COLO668 (cell line): Measurements from ENCODE around the gene UXS1.

Experiments
- DNase-seq: peaks from one replicate; lab custom pipeline; 2025; ENCODE audit not compliant: unreplicated experiment; lab: John Stamatoyannopoulos, UW

UXS1 gene

DNA sequence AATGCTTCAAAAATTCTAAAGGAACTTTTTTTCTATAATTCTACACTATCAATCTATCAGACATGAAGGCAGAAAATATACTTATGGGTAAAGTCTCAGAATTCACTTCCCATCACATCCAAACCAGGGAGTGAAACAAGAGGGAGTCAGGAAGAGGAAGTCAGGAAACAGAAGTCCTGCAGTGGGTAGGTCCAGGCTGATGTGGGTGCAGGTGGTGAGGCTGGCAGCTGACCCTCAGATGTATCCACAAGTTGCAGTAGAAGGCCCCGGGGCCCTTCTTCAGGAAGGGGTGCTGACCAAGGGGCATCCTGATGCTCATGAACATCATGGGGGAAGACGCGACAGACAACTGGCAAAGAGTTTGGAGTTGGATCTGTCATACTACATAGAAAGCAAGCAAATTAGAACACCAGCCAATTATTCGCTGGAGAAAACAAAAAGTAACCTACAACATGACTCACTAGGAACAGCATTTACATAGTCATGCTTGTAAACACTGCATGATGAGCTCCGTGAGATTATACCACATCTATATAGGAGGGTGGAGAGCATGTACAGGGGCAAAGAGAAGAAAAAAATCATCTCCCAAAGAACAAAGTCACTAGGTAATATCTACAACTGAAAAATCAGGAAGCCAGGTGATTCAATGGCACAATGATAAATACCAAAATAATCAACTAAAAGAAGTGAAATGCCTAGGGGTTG lies 4.2 kb downstream of the UXS1 start:
- no peak for DNase-seq

DNA sequence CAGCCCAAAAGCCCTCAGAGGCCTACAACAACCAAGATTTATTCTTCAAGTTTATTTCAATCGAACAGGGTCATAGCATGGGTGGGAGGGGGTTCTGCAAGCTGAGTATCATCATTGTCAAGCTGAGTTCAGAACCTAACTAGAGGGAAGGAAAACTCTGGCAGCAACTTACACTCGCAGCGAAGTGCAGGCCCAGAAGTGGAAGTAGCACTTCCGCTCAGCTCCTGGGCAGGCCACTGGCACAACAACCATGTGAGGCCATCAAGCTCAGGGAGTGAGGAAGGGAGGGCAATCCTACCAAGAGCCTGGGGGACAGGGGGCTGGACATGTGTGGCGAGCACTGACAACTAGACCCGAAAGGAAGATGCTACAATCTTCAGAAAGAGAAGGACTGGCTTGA lies 4.8 kb downstream of the UXS1 start:
- no peak for DNase-seq

DNA sequence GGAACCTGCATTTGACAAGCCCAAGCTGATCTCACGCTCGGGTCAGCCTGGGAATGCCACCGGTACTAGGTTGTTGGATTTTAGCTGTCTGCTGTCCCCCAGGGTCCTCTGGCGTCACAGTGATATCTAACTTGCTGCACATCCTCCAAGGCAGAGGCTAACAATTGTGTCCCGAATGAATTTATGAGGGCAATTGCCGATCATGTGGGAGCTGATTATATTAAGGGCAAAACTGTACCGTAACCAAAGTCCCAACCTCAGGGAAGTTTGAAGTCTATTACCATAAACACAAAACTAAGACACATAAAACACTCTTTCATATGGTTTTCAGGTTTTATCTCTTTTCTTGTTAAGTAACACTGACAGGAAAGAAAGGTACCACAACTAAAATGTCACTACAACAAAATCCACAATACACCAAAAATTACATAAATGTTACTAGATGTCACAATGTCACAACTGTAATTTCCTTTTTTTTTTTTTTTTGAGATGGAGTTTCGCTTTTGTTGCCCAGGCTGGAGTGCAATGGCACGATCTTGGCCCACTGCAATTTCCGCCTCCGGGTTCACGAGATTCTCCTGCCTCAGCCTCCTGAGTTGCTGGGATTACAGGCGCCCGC lies 6.7 kb downstream of the UXS1 start:
- no peak for DNase-seq

DNA sequence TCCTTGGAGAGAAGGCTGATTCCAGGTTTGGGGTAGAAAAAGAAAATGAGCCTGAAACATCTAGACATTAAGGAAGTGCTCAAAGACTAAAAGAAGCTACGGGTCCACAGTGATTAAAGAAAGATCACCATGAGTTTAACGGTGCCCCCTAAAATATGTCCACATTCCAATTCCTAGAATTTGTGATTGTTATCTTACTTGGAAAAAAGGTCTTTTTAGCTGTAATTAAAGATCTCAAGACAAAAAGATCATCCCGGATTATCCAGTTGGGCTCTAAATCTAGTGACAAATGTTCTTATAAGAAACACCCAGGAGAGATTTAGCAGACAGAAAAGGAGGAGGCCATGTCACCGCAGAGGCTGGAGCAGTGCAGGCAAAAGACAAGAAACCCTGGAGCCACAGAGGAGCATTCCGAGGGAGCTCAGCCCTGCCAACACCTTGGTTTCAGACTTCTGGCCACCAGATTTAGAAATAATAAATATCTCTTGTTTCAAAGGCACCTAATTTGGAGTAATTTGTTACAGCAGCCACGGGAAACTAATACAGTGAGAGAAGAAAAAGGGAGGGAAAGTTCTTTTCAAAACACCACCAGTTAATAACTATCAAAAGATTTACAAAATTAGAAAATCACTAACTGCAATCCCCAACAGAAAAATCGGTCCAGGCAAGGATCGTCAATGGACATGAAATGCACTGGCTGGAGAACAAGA lies 8.5 kb downstream of the UXS1 start:
- no peak for DNase-seq

DNA sequence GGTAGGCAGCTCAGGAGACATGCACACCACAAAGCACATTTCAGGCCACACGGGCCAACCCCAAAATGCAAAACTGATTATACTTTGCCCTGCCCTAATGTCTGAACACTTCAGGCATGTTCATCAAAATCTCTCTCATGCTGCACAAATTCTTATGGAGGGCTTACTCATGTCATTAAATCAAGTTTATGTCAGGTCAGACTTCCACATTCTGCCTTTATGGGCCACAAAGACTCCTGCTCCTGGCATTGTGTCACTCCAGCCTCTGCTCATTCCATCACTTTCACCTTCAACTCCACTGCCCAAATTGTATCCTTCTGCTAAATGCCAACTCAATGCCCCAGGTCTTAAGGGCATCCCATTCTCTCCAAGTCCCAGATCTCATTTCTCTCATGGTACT lies 9.2 kb downstream of the UXS1 start:
- DNase-seq, result no peak

DNA sequence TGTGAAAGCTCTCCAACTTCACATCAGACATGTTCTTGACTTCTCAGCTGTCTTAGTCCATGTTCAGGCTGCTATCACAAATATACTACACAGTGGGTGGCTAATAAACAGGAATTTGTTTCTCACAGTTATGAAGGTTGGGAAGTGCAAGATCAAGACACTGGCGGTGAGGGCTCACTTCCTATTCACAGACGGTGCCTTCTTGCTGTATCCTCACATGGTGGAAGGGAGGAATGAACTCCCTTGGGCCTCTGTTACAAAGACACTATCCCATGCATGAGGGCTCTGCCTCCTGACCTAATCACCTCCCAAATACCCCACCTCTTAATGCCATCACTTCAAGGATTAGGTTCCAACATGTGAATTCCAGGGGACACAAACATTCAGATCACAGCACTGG lies 9.7 kb downstream of the UXS1 start:
- DNase-seq, result no peak

DNA sequence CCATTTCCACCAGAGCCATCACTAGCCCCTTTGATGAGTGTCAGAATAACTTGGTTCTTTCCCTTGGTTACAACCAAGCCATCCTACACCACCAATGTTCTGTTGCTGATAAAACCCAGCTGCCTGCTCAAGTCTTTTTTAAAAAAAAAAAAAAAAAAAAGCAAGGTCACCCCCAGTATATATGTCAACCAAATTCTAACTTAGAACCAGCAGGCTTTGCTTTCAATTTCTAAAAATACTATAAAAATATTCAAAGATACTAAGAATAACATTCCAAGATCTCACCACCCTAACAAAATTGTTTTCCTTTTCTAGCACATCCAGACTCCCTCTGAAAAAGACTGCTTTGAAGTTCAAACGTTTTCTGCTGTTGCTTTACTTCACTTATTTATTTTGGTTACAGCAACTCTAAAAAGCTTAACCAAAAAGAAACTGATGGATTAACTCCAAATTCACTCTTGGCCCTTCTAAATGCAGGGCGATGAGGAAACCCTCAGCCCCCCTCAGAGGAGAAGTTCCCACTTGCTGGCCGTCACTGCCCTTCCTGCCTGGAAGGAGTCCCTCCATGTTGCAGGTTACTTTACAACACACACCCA lies 10.9 kb downstream of the UXS1 start:
- DNase-seq, result no peak

DNA sequence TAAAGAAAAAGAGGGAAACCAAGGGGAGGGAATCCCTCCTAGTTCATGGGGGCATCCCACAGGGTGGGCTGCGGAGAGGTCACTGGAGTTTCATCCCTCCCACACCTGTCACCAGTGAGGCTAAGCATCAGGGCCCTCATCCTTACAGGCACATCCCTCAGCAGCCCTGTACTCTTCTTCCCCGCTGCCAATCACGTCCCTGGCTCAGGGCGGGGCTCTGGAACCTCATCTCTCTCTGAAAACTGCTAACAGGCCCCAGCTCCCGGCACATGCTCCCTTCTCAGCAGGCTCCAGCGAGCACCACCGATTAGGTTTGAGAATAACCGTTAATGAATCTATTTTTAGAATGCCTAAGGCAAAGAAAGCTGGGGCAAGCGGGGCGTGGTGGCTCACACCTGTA lies 13.0 kb downstream of the UXS1 start:
- DNase-seq, result no peak

DNA sequence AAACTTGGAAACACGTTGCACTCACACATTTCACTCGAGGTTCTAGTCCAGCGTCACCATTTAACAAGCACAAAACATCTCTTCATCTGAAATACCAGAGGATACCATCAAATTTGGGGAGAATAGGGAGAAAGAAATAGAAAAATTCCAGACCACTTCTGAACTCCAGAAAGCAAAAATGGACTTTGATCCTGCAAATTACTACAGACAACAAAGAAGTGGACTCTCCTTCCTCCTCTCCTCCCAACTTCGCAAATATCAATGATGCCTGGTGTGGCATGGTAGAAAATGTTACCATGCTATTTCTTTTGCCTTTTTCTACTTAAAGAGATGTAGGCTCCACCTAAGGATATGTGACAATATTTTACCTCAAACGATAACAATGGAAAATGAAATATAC lies 13.5 kb downstream of the UXS1 start:
- no peak for DNase-seq

DNA sequence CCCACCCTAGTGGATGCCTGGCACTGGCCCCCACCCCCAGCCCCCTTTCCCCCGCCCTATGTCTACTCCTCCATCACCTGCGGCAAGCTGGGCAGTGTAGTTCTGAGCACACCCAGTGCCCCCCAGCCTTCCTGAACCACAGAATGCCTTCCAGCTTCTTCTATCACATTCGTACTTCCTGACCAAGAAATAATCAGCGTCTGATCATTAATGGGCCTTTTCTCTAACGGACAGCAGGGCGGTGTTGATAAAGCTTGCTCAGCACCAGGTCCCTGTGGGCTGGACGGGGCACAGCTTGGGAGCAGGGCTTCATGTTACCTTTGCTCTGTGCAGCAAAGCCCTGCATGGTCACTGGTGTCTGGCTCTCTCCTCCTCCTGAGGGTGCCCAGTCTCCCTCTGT lies 15.4 kb downstream of the UXS1 start:
- DNase-seq, result no peak

DNA sequence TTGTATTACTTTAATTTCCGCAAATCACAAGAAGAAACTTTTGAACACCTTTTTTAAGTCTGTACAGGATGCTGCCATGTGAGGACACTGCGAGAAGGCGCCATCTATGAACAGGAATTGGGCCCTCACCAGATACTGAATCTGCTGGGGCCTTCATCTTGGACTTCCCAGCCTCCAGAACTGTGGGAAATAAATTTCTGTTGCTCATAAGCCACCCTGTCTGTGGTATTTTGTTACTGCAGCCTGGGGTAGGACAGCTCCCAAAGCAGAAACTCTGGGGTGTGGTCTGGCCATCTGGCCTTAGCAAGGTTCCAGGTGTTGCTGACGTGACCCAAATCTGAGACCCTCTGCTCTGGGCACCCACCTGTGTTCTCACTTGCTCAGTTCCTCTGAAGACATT lies 16.5 kb downstream of the UXS1 start:
- DNase-seq, result no peak

DNA sequence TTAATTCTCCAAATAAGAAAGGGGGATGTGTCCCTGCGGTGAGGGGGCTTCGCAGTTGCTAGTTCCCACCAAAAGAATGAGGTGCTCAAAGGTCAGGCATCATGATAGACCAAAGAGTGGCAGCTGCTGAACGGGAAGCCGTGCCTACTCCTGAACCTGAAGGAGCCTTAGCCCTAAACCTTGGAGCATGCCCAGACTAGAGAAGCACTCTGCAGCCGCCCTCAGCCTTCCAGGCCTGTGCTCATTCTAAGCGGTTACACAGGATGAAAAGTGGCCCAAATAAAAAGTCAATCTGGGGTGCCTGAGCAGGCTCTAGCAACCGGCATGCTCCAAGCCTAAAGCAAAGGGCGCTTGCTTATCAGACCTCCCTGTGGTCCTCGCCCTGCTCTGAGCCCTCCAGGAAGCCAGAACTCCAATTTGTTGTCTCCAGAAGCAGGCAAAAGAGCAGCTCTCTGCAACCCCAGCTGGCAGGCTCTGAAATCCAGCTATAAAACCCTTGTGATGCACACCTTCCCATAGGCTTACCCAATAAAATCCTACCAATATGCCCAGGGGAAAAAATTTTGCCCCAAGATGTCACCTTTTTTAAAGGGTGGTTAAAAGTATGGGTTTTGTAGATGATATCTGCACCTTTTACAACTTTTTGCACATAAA lies 17.5 kb downstream of the UXS1 start:
- DNase-seq, result no peak

DNA sequence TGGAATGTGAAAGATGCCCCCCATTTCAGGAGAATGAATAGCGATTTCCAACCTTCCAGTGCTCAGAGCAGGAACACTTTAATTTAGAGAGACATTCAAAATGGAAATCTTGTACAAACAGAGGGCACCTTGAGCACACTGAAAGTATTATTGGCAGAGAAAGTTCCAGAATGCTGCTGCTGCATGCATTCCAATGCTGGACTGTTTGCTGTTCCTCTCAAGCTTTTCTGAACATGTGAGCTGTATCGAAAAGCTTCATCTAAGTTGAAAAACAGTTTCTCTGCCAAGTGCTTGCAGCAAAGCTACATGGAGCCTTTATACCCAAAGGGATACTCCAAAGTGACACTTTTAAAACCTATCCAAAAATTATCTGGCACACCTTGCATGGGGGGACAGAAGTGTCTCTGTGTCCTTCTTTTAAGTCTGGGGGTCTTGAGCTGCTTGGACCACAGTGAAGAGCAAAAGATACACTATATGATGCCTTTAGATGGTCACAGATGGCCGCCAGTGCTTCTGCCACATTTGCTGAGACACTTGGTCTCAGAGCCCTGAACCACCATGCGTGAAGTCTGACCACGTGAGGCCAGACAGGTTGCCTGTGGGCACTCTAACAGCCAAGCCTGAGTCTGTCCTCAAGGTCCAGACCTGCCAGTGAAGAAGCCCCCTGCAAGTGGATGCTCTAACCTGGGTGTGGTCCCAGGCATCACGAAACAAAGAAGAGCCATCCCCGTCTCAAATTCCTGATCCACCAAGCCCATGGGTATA lies 18.8 kb downstream of the UXS1 start:
- DNase-seq, result no peak

DNA sequence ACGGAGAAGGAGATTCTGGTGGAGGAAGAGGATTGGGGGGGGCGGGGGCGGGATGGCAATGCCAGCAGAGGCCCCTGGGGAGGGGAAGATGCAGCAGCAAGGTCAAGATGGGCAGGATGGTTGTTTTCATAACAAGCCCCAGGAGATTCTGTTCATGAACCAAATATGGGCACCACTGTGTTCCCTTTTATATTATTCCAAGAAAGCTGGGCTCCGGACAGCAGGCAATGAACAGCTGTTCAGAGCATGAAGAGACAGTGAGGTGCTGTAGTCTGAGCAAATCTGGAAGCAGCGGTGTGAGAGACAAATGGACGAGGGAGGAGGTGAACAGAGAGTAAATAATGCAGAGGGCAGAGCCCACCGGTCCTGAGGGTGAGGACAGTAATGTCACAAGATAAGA lies 20.0 kb downstream of the UXS1 start:
- no peak for DNase-seq

DNA sequence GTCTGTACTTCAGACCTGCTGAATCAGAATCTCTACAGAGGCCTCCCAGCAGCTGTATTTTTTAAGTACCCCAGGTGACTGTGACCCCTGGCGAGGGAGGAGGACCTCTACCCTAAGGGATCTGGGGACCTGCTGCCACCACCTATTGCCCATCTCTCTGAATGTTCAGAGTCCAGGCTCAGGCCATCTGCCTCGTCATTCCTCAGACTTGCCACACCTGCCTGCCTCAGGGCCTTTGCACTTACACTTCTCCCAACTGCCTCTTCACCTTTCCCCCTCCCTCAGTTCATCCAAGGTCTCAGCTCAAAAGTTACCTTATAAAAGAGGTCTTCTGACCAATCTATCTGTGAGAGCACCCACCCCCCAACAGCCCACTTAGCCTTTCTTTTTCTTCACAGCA lies 21.5 kb downstream of the UXS1 start:
- DNase-seq, result no peak

DNA sequence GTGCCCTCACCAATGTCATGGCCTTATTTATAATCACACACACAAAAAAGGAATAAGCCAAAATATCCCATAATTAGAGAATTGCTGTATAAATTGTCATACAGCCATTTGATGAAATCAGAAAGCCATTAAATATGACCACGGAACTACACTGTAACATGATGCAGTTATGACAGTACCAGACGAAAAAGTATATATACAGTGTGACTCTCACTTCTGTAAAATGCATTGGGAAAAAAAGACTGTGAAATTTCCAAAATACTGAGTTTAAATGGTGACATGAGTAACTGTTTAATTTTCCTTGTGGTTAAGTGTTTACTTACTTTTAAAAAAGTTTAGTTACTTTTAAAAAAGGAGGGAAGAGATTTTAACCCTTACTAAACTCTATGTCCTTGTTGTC lies 25.4 kb downstream of the UXS1 start:
- no peak for DNase-seq

DNA sequence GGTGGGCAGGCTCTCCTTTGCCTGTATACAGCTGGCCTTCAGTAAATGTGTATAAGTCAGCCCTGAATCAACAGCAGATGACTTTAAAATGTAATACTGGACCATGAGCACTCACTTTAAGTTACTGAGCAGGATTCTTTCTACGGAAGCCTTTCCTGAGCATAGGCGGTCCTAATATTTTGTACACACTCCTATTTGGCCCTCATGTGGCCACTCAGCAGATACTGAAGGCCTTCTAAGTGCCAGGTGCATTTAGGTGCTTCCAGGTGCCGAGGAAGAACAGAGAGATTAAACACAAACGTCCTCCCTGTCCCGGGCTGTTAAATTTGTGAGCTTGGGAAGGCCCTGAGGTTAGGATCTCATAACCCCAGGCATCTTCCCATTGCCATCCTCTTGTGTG lies 27.0 kb downstream of the UXS1 start:
- no peak for DNase-seq

DNA sequence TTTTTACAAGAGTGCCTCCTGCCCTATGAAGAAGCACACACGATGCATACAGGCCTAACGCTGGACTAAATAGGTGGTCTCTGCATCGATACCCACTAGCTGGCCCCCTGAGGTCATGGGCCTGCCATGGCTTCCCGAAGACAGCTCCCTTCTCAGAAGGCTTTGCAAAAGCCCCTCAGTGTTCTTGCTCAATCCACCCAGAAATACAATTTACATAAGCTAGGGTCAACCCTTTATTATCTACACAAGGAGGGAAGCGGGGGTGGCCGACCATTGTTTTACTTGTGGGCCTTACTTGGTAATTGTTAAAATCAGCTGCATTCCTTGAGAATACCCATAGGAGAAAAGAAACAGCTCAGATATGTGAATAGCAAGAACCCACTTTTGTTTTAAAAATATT lies 28.5 kb downstream of the UXS1 start:
- no peak for DNase-seq

DNA sequence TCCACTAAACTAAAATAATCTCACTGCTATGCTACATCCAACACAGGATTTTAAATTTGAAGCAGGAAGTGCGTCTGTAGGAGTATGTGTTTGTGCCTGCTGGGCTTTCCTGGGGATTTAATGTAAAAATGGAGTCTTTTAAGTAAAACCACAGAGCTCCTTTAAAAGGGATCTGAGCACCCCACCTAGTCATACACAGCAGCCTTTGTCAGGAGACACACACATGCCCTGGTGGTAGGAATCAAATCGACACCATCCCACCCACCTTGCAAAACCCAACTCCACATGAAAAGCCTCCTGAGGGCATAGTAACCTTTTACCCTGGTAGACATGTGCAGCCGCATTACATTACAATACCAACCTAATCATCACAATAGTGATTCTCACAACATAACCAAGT lies 29.1 kb downstream of the UXS1 start:
- no peak for DNase-seq

DNA sequence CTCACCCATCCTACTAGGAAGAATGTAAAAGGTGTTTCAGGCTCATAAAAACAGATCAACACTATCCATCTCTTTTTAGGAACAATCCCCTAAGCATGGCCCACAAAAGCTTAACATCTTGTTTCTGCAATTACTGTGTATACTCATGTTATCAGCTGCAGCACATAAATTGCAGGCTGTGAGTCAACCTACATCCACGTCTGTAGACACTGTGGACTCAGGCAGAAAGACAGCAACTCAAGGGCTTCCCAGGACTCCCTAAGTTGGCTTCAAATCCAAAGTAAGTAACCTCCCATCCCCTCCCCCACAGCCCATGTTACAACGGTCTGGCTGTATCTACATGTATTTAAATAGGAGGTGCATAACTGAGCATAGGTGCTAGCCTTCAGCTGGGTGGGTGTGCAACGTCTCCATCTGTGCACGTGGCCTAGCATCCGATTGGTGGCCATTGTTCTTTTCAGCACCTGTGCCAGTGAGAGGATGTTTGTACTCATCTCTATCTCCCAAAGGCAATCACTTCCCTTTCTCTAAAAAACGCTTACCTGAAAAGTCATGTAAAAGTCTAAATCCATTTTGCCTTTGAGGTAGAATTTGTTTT lies 30.1 kb downstream of the UXS1 start:
- no peak for DNase-seq
